ENCODE results near the gene PYDC2. TPM values are rescaled to one million over a fixed set of nuclear protein-coding genes. Genes with fewer than 3 reads are reported as not detected.

PYDC2 gene
- total RNA-seq, 2 experiments from 2014 or later, result not detected

- H3K36me3 Mint-ChIP-seq (ENCODE audit: low read depth), result no peaks in the 10 kb centered on the region
- ChIA-PET POLR2A (no interaction called here), CTCF (no interaction called here)
- ATAC-seq (ENCODE audit: poor library complexity), result no peak
- no peak overlapping the region for H3K27ac Mint-ChIP-seq
- H3K4me3 Mint-ChIP-seq, result no peak overlapping the region
- TF ChIP-seq CTCF (IDR thresholded peaks at IDR 0.05), result no peak
- H3K27me3 ChIP-seq (ENCODE audit: control insufficient read depth in 1 of 2, insufficient read depth in 2 of 2, low read length in 2 of 2), result no peaks in the 10 kb centered on the region
- no peaks in the 10 kb centered on the region for H3K4me1 Mint-ChIP-seq (ENCODE audit: low read depth)
- H3K27ac ChIP-seq (ENCODE audit: low read depth in 1 of 2, low read length in 2 of 2), result no peak overlapping the region
- intact Hi-C loops (cut with DNase I, micrococcal nuclease), result no loop called here
- DNase-seq, result no peak
- no peaks in the 10 kb centered on the region for H3K36me3 ChIP-seq (ENCODE audit: insufficient read depth, low read length)
- peaks cover 4% of the 10 kb centered on the region for H3K9me3 Mint-ChIP-seq
- H3K4me1 ChIP-seq (ENCODE audit: insufficient read depth, low read length), result no peaks in the 10 kb centered on the region
- H3K9me3 ChIP-seq (ENCODE audit: control insufficient read depth in 1 of 2, insufficient read depth in 1 of 2, low read length in 2 of 2), result no peaks in the 10 kb centered on the region
- no peak overlapping the region for H3K4me3 ChIP-seq (ENCODE audit: low read length)
- H3K27me3 Mint-ChIP-seq, result no peaks in the 10 kb centered on the region
Observed at GRCh38 chr3:191441687-191442086, 19.3 kb upstream of the PYDC2 start.

- Mint-ChIP-seq H3K27me3 (no peaks in the 10 kb centered on the region), H3K9me3 (peaks cover 8% of the 10 kb centered on the region), H3K4me1 (ENCODE audit: low read depth) (no peaks in the 10 kb centered on the region), H3K4me3 (no peak overlapping the region), H3K36me3 (ENCODE audit: low read depth) (no peaks in the 10 kb centered on the region), H3K27ac (no peak overlapping the region)
- no peak for DNase-seq
- ChIA-PET CTCF (no interaction called here), POLR2A (no interaction called here)
- no peak for ATAC-seq (ENCODE audit: poor library complexity)
- Histone ChIP-seq H3K9me3 (ENCODE audit: control insufficient read depth in 1 of 2, insufficient read depth in 1 of 2, low read length in 2 of 2) (no peaks in the 10 kb centered on the region), H3K4me1 (ENCODE audit: insufficient read depth, low read length) (no peaks in the 10 kb centered on the region), H3K27ac (ENCODE audit: low read depth in 1 of 2, low read length in 2 of 2) (no peak overlapping the region), H3K4me3 (ENCODE audit: low read length) (no peak overlapping the region), H3K27me3 (ENCODE audit: control insufficient read depth in 1 of 2, insufficient read depth in 2 of 2, low read length in 2 of 2) (no peaks in the 10 kb centered on the region), H3K36me3 (ENCODE audit: insufficient read depth, low read length) (no peaks in the 10 kb centered on the region)
- no peak for TF ChIP-seq CTCF (IDR thresholded peaks at IDR 0.05)
- intact Hi-C loops (cut with DNase I, micrococcal nuclease), result no loop called here
Observed at GRCh38 chr3:191444569-191444968, 16.4 kb upstream of the PYDC2 start.

GRCh38 chr3:191449256-191449655 is 11.7 kb upstream of the PYDC2 start:
- intact Hi-C loops (cut with DNase I, micrococcal nuclease), result no loop called here
- H3K4me3 Mint-ChIP-seq, result no peak overlapping the region
- H3K36me3 ChIP-seq (ENCODE audit: insufficient read depth, low read length), result no peaks in the 10 kb centered on the region
- no peaks in the 10 kb centered on the region for H3K4me1 ChIP-seq (ENCODE audit: insufficient read depth, low read length)
- POLR2A ChIA-PET, result no interaction called here
- CTCF ChIA-PET, result no interaction called here
- no peak overlapping the region for H3K27ac Mint-ChIP-seq
- DNase-seq (no peak), ATAC-seq (ENCODE audit: poor library complexity) (no peak)
- TF ChIP-seq CTCF (IDR thresholded peaks at IDR 0.05), result no peak
- no peak overlapping the region for H3K4me3 ChIP-seq (ENCODE audit: low read length)
- no peaks in the 10 kb centered on the region for H3K36me3 Mint-ChIP-seq (ENCODE audit: low read depth)
- H3K9me3 Mint-ChIP-seq, result peaks cover 9% of the 10 kb centered on the region
- no peaks in the 10 kb centered on the region for H3K27me3 Mint-ChIP-seq
- H3K27ac ChIP-seq (ENCODE audit: low read depth in 1 of 2, low read length in 2 of 2), result no peak overlapping the region
- no peaks in the 10 kb centered on the region for H3K4me1 Mint-ChIP-seq (ENCODE audit: low read depth)
- no peaks in the 10 kb centered on the region for H3K27me3 ChIP-seq (ENCODE audit: control insufficient read depth in 1 of 2, insufficient read depth in 2 of 2, low read length in 2 of 2)
- H3K9me3 ChIP-seq (ENCODE audit: control insufficient read depth in 1 of 2, insufficient read depth in 1 of 2, low read length in 2 of 2), result peaks cover 3 to 4% of the 10 kb centered on the region in 2 experiments
